ENCODE results near the gene TIGD2.

TIGD2 gene

GRCh38 chr4:89146196-89146595 lies 34.9 kb downstream of the TIGD2 start:
- Histone ChIP-seq H2AFZ (ENCODE audit: low read depth, low read length, severe bottlenecking) (no peak overlapping the region), H3K4me3 (ENCODE audit: insufficient read depth, low read length, poor library complexity, severe bottlenecking) (no peak overlapping the region), H3F3A (ENCODE audit: insufficient read depth) (no peaks in the 10 kb centered on the region), H3K9ac (ENCODE audit: low read length) (no peak overlapping the region), H3K27ac (ENCODE audit: low read depth, low read length) (no peak overlapping the region), H3K9me2 (replicated peaks; ENCODE audit: insufficient read depth, low read length) (no peaks in the 10 kb centered on the region), H3K4me2 (ENCODE audit: low read depth, low read length, poor library complexity, severe bottlenecking) (no peak overlapping the region), H3K36me3 (ENCODE audit: low read length) (no peaks in the 10 kb centered on the region), H3K79me2 (ENCODE audit: insufficient read depth, low read length) (no peaks in the 10 kb centered on the region), H3K9me3 (ENCODE audit: insufficient read depth, low read length) (no peaks in the 10 kb centered on the region), H3K27me3 (ENCODE audit: low read length) (no peaks in the 10 kb centered on the region), H4K20me1 (ENCODE audit: low read depth, low read length) (no peaks in the 10 kb centered on the region)
- TF ChIP-seq EZH2phosphoT487 (conservative IDR thresholded peaks at IDR 0.05; ENCODE audit: low read length) (no peak), CTCF (IDR thresholded peaks at IDR 0.05; ENCODE audit: insufficient read depth, low read length, poor library complexity, severe bottlenecking) (no peak)

DNA sequence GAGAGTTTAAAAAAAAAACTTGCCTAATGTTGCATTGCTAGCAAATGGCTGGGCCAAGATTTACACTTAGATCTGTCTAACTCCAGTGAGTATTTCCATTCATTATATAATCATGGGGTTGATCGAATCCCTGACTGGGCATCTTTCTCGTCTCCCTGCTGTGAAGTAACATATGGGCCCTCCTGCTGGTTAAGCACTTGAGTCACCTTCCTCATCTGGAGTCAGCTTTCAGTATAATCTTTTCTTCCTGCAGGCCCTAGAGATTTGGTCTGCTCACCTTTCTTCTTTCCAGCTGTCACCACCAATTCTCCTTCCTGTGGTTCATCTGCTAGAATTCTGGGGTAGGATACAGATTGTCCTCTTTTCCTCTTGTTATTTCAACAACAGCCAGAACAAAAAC lies 41.6 kb downstream of the TIGD2 start:
- Histone ChIP-seq H3K27me3 (ENCODE audit: low read length) (no peaks in the 10 kb centered on the region), H3K9me2 (replicated peaks; ENCODE audit: insufficient read depth, low read length) (no peaks in the 10 kb centered on the region), H3K4me3 (ENCODE audit: insufficient read depth, low read length, poor library complexity, severe bottlenecking) (no peak overlapping the region), H3K27ac (ENCODE audit: low read depth, low read length) (no peak overlapping the region), H3K79me2 (ENCODE audit: insufficient read depth, low read length) (no peaks in the 10 kb centered on the region), H3K4me2 (ENCODE audit: low read depth, low read length, poor library complexity, severe bottlenecking) (no peak overlapping the region), H3K9ac (ENCODE audit: low read length) (no peak overlapping the region), H2AFZ (ENCODE audit: low read depth, low read length, severe bottlenecking) (no peak overlapping the region), H3K36me3 (ENCODE audit: low read length) (no peaks in the 10 kb centered on the region), H4K20me1 (ENCODE audit: low read depth, low read length) (no peaks in the 10 kb centered on the region), H3F3A (ENCODE audit: insufficient read depth) (no peaks in the 10 kb centered on the region), H3K9me3 (ENCODE audit: insufficient read depth, low read length) (no peaks in the 10 kb centered on the region)
- no peak for TF ChIP-seq CTCF (IDR thresholded peaks at IDR 0.05; ENCODE audit: insufficient read depth, low read length, poor library complexity, severe bottlenecking)
- TF ChIP-seq EZH2phosphoT487 (conservative IDR thresholded peaks at IDR 0.05; ENCODE audit: low read length) = no peak

- Histone ChIP-seq H3F3A (ENCODE audit: insufficient read depth) (no peaks in the 10 kb centered on the region), H3K36me3 (ENCODE audit: low read length) (no peaks in the 10 kb centered on the region), H3K4me2 (ENCODE audit: low read depth, low read length, poor library complexity, severe bottlenecking) (no peak overlapping the region), H2AFZ (ENCODE audit: low read depth, low read length, severe bottlenecking) (no peak overlapping the region), H3K9ac (ENCODE audit: low read length) (no peak overlapping the region), H3K79me2 (ENCODE audit: insufficient read depth, low read length) (no peaks in the 10 kb centered on the region), H4K20me1 (ENCODE audit: low read depth, low read length) (no peaks in the 10 kb centered on the region), H3K27ac (ENCODE audit: low read depth, low read length) (no peak overlapping the region), H3K9me2 (replicated peaks; ENCODE audit: insufficient read depth, low read length) (no peaks in the 10 kb centered on the region), H3K4me3 (ENCODE audit: insufficient read depth, low read length, poor library complexity, severe bottlenecking) (no peak overlapping the region), H3K9me3 (ENCODE audit: insufficient read depth, low read length) (no peaks in the 10 kb centered on the region), H3K27me3 (ENCODE audit: low read length) (no peaks in the 10 kb centered on the region)
- TF ChIP-seq EZH2phosphoT487 (conservative IDR thresholded peaks at IDR 0.05; ENCODE audit: low read length) (no peak), CTCF (IDR thresholded peaks at IDR 0.05; ENCODE audit: insufficient read depth, low read length, poor library complexity, severe bottlenecking) (no peak)
Observed at GRCh38 chr4:89156174-89156914, 45.0 kb downstream of the TIGD2 start.
